ENCODE measurements around the gene TMEM220.

The TMEM220 gene

GRCh38 chr17:10775058-10775457 lies 45.2 kb upstream of the TMEM220 start:
- TF ChIP-seq, protein P1, sequence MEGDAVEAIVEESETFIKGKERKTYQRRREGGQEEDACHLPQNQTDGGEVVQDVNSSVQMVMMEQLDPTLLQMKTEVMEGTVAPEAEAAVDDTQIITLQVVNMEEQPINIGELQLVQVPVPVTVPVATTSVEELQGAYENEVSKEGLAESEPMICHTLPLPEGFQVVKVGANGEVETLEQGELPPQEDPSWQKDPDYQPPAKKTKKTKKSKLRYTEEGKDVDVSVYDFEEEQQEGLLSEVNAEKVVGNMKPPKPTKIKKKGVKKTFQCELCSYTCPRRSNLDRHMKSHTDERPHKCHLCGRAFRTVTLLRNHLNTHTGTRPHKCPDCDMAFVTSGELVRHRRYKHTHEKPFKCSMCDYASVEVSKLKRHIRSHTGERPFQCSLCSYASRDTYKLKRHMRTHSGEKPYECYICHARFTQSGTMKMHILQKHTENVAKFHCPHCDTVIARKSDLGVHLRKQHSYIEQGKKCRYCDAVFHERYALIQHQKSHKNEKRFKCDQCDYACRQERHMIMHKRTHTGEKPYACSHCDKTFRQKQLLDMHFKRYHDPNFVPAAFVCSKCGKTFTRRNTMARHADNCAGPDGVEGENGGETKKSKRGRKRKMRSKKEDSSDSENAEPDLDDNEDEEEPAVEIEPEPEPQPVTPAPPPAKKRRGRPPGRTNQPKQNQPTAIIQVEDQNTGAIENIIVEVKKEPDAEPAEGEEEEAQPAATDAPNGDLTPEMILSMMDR (IDR thresholded peaks at IDR 0.05; ENCODE audit: low read depth, low read length): no peak
- no peak for DNase-seq (ENCODE audit: low read depth in 2 of 2)
- H3K4me3 ChIP-seq (replicated peaks in 1 of 2; ENCODE audit: low read depth in 2 of 2, low read length in 2 of 2): no peak overlapping the region

- TF ChIP-seq, protein P1 (IDR thresholded peaks at IDR 0.05; ENCODE audit: low read depth, low read length): no peak
- H3K4me3 ChIP-seq (replicated peaks in 1 of 2; ENCODE audit: low read depth in 2 of 2, low read length in 2 of 2): no peak overlapping the region
- no peak for DNase-seq (ENCODE audit: low read depth in 2 of 2)
Observed at GRCh38 chr17:10773391-10773790, 43.6 kb upstream of the TMEM220 start.

- TF ChIP-seq, protein P1 (IDR thresholded peaks at IDR 0.05; ENCODE audit: low read depth, low read length): peak; percentile 69
- H3K4me3 ChIP-seq (replicated peaks in 1 of 2; ENCODE audit: low read depth in 2 of 2, low read length in 2 of 2): no peak overlapping the region
- peak in 1 of 2 donors; percentile 28 for DNase-seq (ENCODE audit: low read depth in 2 of 2)
Observed at GRCh38 chr17:10772425-10773380, 42.9 kb upstream of the TMEM220 start.

DNA sequence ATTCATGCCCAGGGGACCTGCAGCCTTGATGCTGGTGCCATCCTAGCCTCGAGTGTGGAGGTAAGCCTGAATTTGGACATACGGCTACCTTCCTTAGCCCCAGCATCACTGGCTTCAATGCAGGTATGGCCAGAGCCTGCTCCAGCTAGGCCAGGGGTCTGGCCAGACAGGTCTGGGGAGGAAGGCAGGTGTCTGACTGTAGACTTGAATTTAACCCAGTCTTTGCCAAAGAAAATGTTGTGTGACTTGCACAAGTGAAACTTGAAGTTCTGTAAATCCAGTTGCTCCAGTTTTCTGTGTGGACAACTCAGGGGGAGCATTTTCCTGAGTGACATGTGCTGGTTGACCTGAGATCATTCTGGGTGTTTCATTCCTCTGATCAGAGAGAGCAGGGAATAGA lies 41.3 kb upstream of the TMEM220 start:
- DNase-seq (ENCODE audit: low read depth in 2 of 2): no peak
- TF ChIP-seq, protein P1 (IDR thresholded peaks at IDR 0.05; ENCODE audit: low read depth, low read length): no peak
- H3K4me3 ChIP-seq (replicated peaks in 1 of 2; ENCODE audit: low read depth in 2 of 2, low read length in 2 of 2): no peak overlapping the region

- no peak overlapping the region for H3K4me3 ChIP-seq (replicated peaks in 1 of 2; ENCODE audit: low read depth in 2 of 2, low read length in 2 of 2)
- no peak for DNase-seq (ENCODE audit: low read depth in 2 of 2)
- TF ChIP-seq, protein P1 (IDR thresholded peaks at IDR 0.05; ENCODE audit: low read depth, low read length): no peak
Observed at GRCh38 chr17:10769840-10770239, 40.0 kb upstream of the TMEM220 start.

GRCh38 chr17:10768750-10769251 lies 39.0 kb upstream of the TMEM220 start:
- H3K4me3 ChIP-seq (replicated peaks in 1 of 2; ENCODE audit: low read depth in 2 of 2, low read length in 2 of 2): no peak overlapping the region
- TF ChIP-seq, protein P1 (IDR thresholded peaks at IDR 0.05; ENCODE audit: low read depth, low read length): no peak
- no peak for DNase-seq (ENCODE audit: low read depth in 2 of 2)
